ENCODE data around the gene KRTAP9-4. TPM values are rescaled to one million over a fixed set of nuclear protein-coding genes. Genes with fewer than 3 reads are reported as not detected.
"Not testable (repeated sequence)": the region's sequence is repeated elsewhere in the genome, so short reads cannot be mapped to it uniquely, and the experiment has no call there.

KRTAP9-4 gene
- total RNA-seq, 1 donor from 2014 or later, result not detected

DNA sequence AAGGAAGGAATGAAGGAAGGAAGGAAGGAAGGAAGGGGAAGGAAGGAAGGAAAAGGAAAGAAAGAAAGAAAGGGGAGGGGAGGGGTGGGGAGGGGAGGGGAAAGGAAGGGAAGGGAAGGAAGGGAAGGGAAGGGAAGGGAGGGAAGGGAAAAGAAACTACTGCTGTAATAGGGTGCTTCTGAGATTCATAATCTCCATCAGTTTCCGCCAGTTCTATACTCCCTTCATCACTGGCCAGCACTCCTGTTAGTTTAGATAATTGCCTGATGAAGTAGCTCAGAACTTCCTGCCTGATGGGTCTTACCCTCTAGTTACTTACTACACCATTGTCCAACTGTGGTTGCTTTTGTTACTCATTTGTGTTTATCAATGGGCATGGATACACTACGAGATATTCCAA is 13.7 kb downstream of the KRTAP9-4 start:
- no peak for DNase-seq
- Mint-ChIP-seq H3K36me3 (ENCODE audit: unreplicated experiment) (no peaks in the 10 kb centered on the region), H3K27me3 (ENCODE audit: unreplicated experiment) (no peaks in the 10 kb centered on the region)

DNA sequence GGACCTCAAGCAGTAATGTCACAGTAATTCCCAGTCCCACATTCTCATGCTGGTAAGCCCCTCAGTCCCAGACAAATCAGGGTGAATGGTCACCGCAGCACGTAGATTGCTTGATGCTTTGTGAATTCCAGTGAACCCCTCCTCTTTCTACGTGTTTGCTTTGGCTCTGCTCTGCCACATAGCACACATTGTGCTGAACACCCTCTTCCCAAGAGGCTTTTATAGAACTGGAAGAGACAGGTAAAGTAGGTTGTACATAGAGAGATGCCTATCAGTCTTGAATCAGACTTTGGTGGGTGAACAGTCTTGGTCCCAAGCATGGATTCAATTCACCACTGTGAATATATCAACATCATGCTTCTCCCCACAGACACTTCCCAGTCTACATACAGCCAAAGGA is 15.1 kb downstream of the KRTAP9-4 start:
- no peaks in the 10 kb centered on the region for H3K27me3 Mint-ChIP-seq (ENCODE audit: unreplicated experiment)
- peaks cover 1% of the 10 kb centered on the region for H3K9me3 Mint-ChIP-seq (ENCODE audit: unreplicated experiment)
- H3K4me1 Mint-ChIP-seq (ENCODE audit: low read depth, unreplicated experiment), result no peaks in the 10 kb centered on the region
- no peak overlapping the region for H3K27ac Mint-ChIP-seq (ENCODE audit: unreplicated experiment)
- DNase-seq, result no peak
- TF ChIP-seq, protein P1, sequence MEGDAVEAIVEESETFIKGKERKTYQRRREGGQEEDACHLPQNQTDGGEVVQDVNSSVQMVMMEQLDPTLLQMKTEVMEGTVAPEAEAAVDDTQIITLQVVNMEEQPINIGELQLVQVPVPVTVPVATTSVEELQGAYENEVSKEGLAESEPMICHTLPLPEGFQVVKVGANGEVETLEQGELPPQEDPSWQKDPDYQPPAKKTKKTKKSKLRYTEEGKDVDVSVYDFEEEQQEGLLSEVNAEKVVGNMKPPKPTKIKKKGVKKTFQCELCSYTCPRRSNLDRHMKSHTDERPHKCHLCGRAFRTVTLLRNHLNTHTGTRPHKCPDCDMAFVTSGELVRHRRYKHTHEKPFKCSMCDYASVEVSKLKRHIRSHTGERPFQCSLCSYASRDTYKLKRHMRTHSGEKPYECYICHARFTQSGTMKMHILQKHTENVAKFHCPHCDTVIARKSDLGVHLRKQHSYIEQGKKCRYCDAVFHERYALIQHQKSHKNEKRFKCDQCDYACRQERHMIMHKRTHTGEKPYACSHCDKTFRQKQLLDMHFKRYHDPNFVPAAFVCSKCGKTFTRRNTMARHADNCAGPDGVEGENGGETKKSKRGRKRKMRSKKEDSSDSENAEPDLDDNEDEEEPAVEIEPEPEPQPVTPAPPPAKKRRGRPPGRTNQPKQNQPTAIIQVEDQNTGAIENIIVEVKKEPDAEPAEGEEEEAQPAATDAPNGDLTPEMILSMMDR (IDR thresholded peaks at IDR 0.05; ENCODE audit: partially characterized antibody, unreplicated experiment), result no peak
- no peak overlapping the region for H3K4me3 Mint-ChIP-seq (ENCODE audit: unreplicated experiment)
- H3K36me3 Mint-ChIP-seq (ENCODE audit: unreplicated experiment), result no peaks in the 10 kb centered on the region

More for the DNA sequence above, 13.7 kb downstream of the KRTAP9-4 start:
- Mint-ChIP-seq H3K9me3 (ENCODE audit: unreplicated experiment) (peaks cover 1% of the 10 kb centered on the region), H3K27ac (ENCODE audit: unreplicated experiment) (no peak overlapping the region), H3K4me1 (ENCODE audit: low read depth, unreplicated experiment) (no peaks in the 10 kb centered on the region), H3K4me3 (ENCODE audit: unreplicated experiment) (no peak overlapping the region)
- TF ChIP-seq, protein P1 (IDR thresholded peaks at IDR 0.05; ENCODE audit: partially characterized antibody, unreplicated experiment), result no peak

DNA sequence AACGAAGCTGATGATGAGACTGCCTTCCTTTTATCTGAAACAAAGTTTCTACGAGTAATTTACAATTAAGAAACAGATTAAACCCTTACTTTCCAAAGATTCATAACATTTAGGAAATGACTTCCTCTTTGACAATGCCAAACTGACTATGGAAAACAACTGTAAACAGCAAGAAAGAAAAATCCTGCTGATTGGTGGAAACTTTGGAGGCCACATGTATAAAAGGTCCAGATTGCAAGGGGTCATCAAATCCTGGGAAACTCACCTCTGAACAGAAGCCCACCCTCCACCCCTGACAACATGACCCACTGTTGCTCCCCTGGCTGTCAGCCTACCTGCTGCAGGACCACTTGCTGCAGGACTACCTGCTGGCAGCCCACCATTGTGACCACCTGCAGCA is 15.6 kb downstream of the KRTAP9-4 start, which contains the start of gene KRTAP9-6:
Gene KRTAP9-6 (plus strand): TSS at position 301 of the 400 bp plus-strand sequence. CDS start 0 bp downstream, at position 301.
- Mint-ChIP-seq H3K27me3 (ENCODE audit: unreplicated experiment) (no peaks in the 10 kb centered on the region), H3K27ac (ENCODE audit: unreplicated experiment) (no peak within 1 kb of the TSS), H3K9me3 (ENCODE audit: unreplicated experiment) (peaks cover 1% of the 10 kb centered on the region), H3K36me3 (ENCODE audit: unreplicated experiment) (no peaks in the 10 kb centered on the region), H3K4me1 (ENCODE audit: low read depth, unreplicated experiment) (no peaks in the 10 kb centered on the region), H3K4me3 (ENCODE audit: unreplicated experiment) (no peak within 1 kb of the TSS)
- TF ChIP-seq, protein P1 (IDR thresholded peaks at IDR 0.05; ENCODE audit: partially characterized antibody, unreplicated experiment), result no peak
- DNase-seq, result no peak

DNA sequence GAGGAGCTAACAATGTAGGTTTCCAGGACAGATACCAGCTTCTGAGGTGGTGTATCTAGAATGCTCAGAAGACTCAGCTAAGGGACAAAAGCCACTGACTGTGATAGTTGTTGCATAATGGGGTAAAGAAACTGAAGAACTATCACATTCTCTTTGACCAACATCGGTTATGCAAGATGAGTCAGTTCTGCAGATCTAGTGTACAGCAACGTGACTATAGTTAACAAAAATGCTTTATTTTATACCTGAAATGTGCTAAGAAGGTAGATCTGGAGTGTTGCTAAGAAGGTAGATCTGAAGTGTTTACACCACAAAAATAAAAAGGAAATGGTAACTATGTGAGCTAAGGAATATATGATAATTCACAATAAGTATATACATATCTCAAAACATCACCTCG is 18.2 kb downstream of the KRTAP9-4 start:
- TF ChIP-seq, protein P1 (IDR thresholded peaks at IDR 0.05; ENCODE audit: partially characterized antibody, unreplicated experiment), result no peak
- H3K27me3 Mint-ChIP-seq (ENCODE audit: unreplicated experiment), result no peaks in the 10 kb centered on the region
- no peak overlapping the region for H3K27ac Mint-ChIP-seq (ENCODE audit: unreplicated experiment)
- DNase-seq, result no peak
- no peak overlapping the region for H3K4me3 Mint-ChIP-seq (ENCODE audit: unreplicated experiment)
- peaks cover 1% of the 10 kb centered on the region for H3K9me3 Mint-ChIP-seq (ENCODE audit: unreplicated experiment)
- H3K4me1 Mint-ChIP-seq (ENCODE audit: low read depth, unreplicated experiment), result no peaks in the 10 kb centered on the region
- H3K36me3 Mint-ChIP-seq (ENCODE audit: unreplicated experiment), result no peaks in the 10 kb centered on the region

DNA sequence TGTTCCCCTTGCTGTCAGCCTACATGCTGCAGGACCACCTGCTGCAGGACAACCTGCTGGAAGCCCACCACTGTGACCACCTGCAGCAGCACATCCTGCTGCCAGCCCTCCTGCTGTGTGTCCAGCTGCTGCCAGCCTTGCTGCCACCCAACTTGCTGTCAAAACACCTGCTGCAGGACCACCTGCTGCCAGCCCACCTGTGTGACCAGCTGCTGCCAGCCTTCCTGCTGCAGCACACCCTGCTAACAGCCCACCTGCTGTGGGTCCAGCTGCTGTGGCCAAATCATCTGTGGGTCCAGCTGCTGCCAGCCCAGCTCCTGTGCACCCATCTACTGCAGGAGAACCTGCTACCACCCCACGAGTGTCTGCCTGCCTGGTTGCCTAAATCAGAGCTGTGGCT is 21.8 kb downstream of the KRTAP9-4 start:
- H3K27me3 Mint-ChIP-seq (ENCODE audit: unreplicated experiment); H3K4me1 Mint-ChIP-seq (ENCODE audit: low read depth, unreplicated experiment); H3K36me3 Mint-ChIP-seq (ENCODE audit: unreplicated experiment); H3K27ac Mint-ChIP-seq (ENCODE audit: unreplicated experiment); H3K4me3 Mint-ChIP-seq (ENCODE audit: unreplicated experiment); H3K9me3 Mint-ChIP-seq (ENCODE audit: unreplicated experiment); DNase-seq: not testable (repeated sequence)

Data from glutamatergic neuron (in vitro differentiated cells).